ENCODE data around the gene PLXNA3.
"Not testable (repeated sequence)": the region's sequence is repeated elsewhere in the genome, so short reads cannot be mapped to it uniquely, and the experiment has no call there.

The PLXNA3 gene

GRCh38 chrX:154482786-154483185 is 24.7 kb downstream of the PLXNA3 start:
- DNase-seq: no peak

GRCh38 chrX:154483325-154483724 is 25.2 kb downstream of the PLXNA3 start:
- no peak for DNase-seq

- DNase-seq: no peak
Measured at GRCh38 chrX:154484255-154485149, 26.4 kb downstream of the PLXNA3 start.

GRCh38 chrX:154485150-154486051 is 27.3 kb downstream of the PLXNA3 start:
- no peak for DNase-seq

- DNase-seq: no peak
Measured at GRCh38 chrX:154486052-154486395, 27.9 kb downstream of the PLXNA3 start.

- no peak for DNase-seq
Measured at GRCh38 chrX:154486396-154487207, 28.5 kb downstream of the PLXNA3 start, which contains the start of gene UBL4A. UBL4A (minus strand) TSS chrX:154486615; CDS start chrX:154486584, 31 bp downstream.

GRCh38 chrX:154487518-154488290 is 29.6 kb downstream of the PLXNA3 start:
- DNase-seq: no peak

- no peak for DNase-seq
Measured at GRCh38 chrX:154488336-154489075, 30.4 kb downstream of the PLXNA3 start.

- no peak for DNase-seq
Measured at GRCh38 chrX:154489182-154489581, 31.1 kb downstream of the PLXNA3 start.

GRCh38 chrX:154490021-154490413 is 31.9 kb downstream of the PLXNA3 start:
- no peak for DNase-seq

GRCh38 chrX:154490414-154491083 is 32.5 kb downstream of the PLXNA3 start, which contains the start of gene SLC10A3:
SLC10A3 (minus strand) TSS chrX:154490629; CDS start chrX:154488940, 1,689 bp downstream.
- DNase-seq: peak; percentile 78

GRCh38 chrX:154494715-154495114 is 36.6 kb downstream of the PLXNA3 start:
- DNase-seq: no peak

- no peak for DNase-seq
Measured at GRCh38 chrX:154495472-154495922, 37.4 kb downstream of the PLXNA3 start.

- not testable (repeated sequence) for DNase-seq
Measured at GRCh38 chrX:154496591-154497137, 38.6 kb downstream of the PLXNA3 start.

GRCh38 chrX:154501423-154501822 is 43.3 kb downstream of the PLXNA3 start:
- DNase-seq: not testable (repeated sequence)

GRCh38 chrX:154502098-154502497 is 44.0 kb downstream of the PLXNA3 start:
- no peak for DNase-seq

- no peak for DNase-seq
Measured at GRCh38 chrX:154502989-154503388, 44.9 kb downstream of the PLXNA3 start.

- DNase-seq: no peak
Measured at GRCh38 chrX:154505734-154506133, 47.7 kb downstream of the PLXNA3 start.

- DNase-seq: no peak
Measured at GRCh38 chrX:154506483-154507332, 48.6 kb downstream of the PLXNA3 start.

Measured in 8988T (cell line).